Activated CD8-positive, alpha-beta T cell treated with anti-CD3 and anti-CD28 coated beads for 36 hours (primary cell): ENCODE measurements around the gene LRRC8A. TPM values are rescaled to one million over a fixed set of nuclear protein-coding genes. Genes with fewer than 3 reads are reported as not detected.
"Not testable (repeated sequence)": the region's sequence is repeated elsewhere in the genome, so short reads cannot be mapped to it uniquely, and the experiment has no call there.

Source experiments
- ATAC-seq: fragments of 200-7000 bp; cut with Tn5 transposase; one replicate; pipeline ENCODE4 v1.10.0; 2021; ENCODE audit warnings: mild to moderate bottlenecking, moderate library complexity
- CTCF ChIA-PET: fragments of 350-600 bp; sonication (Branson Sonifier 250); formaldehyde crosslinking; loops from one replicate; lab custom pipeline; 2021; ENCODE audit warnings: antibody characterized with exemption; lab: Charles Lee
- POLR2A ChIA-PET: fragments of 350-600 bp; sonication (Branson Sonifier 250); formaldehyde crosslinking; loops from one replicate; lab custom pipeline; 2021; ENCODE audit warnings: antibody characterized with exemption; lab: Charles Lee
- DNase-seq: peaks from one replicate; pipeline ENCODE4 v3.0.0-alpha.2; 2020
- H3K27ac Mint-ChIP-seq: one replicate; pipeline ENCODE4 v1.8.0; 2021; ENCODE audit warnings: mild to moderate bottlenecking, mixed read lengths
- H3K27me3 Mint-ChIP-seq: one replicate; pipeline ENCODE4 v1.8.0; 2021; ENCODE audit warnings: mixed read lengths
- H3K36me3 Mint-ChIP-seq: one replicate; pipeline ENCODE4 v1.8.0; 2021; ENCODE audit warnings: low read depth, mixed read lengths
- H3K4me1 Mint-ChIP-seq: one replicate; pipeline ENCODE4 v1.8.0; 2021; ENCODE audit warnings: low read depth, mixed read lengths
- H3K4me3 Mint-ChIP-seq: one replicate; pipeline ENCODE4 v1.8.0; 2021; ENCODE audit warnings: mild to moderate bottlenecking, moderate library complexity, mixed read lengths
- H3K9me3 Mint-ChIP-seq: one replicate; pipeline ENCODE4 v1.8.0; 2021; ENCODE audit warnings: mixed read lengths
- intact Hi-C: fragments of 100-400 bp; cut with micrococcal nuclease; formaldehyde crosslinking; loops from one replicate; pipeline ENCODE4 v1.10.0; 2022
- total RNA-seq, 2 experiments: library from RNA; stranded (reverse); gene quantifications; one replicate each; pipeline ENCODE4 v1.2.3, GENCODE V29; 2021
- TF ChIP-seq, protein P1 (sequence below): fragments of 200-600 bp; IDR thresholded peaks from one replicate; pipeline ENCODE4 v1.8.0; 2022; ENCODE audit warnings: antibody characterized with exemption, mild to moderate bottlenecking

LRRC8A gene
- total RNA-seq, 2 experiments from 2014 or later, result 15.1 to 16.2 TPM

DNA sequence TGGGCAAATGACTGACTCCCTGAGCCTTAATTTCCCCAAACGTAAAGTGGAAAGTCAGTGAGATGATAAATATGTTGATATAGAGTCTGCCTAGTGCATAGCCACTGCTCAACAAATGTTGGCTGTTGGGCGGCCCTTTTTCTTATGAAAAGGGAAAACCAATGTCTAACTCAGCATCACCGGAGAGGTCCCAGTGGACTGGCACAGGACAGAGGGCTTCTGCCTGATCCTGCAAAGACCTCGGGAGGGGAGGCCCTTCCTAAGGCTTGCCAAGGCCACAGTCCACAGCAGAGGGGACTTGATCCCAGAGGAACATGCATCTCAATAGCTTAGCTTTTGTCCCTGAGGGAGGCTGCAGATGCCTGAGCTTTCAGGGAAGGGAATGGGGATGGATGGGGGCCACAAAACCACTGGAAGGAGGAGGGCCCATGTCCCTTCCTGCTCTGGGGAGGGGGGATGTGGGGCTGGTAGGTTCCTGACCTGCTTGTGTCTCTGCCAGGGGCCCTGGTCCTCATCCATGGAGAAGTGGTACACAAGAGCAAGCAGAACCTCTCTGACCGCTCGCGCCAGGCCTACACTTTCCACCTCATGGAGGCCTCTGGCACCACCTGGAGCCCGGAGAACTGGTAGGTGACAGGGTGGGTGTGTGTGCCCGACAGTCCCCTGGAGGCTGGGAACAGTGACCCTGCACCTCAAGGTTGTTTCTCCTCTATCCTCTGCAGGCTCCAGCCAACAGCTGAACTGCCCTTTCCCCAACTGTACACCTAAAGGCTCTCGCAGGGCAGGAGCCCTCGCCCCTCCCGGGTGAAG, 59.2 kb downstream of the LRRC8A start:
- peaks cover 7% of the 10 kb centered on the region for H3K4me1 Mint-ChIP-seq
- no peaks in the 10 kb centered on the region for H3K9me3 Mint-ChIP-seq

DNA sequence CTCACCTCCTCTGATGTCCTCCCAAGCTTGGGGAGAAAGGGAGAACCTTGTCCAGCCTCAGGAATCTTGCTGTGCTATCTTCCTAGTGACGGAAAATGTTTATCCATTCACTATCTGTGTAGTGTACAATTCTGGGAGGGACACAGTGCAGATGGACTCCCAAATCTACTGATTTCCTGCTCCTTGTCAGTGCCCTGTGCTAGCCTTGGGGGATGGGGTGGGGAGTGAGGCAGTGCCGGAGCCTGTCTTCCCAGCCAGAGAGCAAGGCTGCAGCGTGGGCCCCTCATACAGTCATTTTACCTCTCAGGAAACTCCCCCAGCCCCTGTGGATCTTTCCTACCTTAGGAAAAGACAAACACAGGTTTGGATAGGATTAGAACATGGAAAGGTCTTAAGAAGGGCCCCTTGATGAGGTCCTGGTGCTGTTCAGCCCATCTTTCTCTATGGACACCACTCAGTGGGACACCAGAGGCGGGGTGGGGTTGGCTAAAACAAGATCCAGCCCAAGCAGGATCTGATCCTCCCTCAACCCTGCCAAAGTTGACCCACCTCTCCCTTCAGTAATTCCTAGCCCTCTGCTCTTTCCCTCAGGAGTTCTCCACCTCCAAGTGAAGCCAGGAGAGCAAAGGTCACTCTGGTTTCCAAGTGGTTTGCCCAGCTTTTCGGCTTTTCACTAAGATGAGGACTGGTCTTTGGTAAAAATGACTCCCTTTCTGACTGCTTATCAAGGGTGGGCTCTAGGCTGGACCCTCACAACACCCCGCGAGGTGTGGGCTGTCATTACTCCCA, 62.1 kb downstream of the LRRC8A start:
- Mint-ChIP-seq H3K27me3 (no peaks in the 10 kb centered on the region), H3K9me3 (no peaks in the 10 kb centered on the region), H3K4me1 (peaks cover 19% of the 10 kb centered on the region), H3K27ac (no peak overlapping the region), H3K4me3 (no peak overlapping the region), H3K36me3 (peaks cover 13% of the 10 kb centered on the region)
- ChIA-PET CTCF (interaction anchor here (3.7 kb wide), 1 partner anchor 16 kb away, joined by 26 read pairs; no protein-coding TSS in a partner anchor), POLR2A (no interaction called here)
- TF ChIP-seq, protein P1, sequence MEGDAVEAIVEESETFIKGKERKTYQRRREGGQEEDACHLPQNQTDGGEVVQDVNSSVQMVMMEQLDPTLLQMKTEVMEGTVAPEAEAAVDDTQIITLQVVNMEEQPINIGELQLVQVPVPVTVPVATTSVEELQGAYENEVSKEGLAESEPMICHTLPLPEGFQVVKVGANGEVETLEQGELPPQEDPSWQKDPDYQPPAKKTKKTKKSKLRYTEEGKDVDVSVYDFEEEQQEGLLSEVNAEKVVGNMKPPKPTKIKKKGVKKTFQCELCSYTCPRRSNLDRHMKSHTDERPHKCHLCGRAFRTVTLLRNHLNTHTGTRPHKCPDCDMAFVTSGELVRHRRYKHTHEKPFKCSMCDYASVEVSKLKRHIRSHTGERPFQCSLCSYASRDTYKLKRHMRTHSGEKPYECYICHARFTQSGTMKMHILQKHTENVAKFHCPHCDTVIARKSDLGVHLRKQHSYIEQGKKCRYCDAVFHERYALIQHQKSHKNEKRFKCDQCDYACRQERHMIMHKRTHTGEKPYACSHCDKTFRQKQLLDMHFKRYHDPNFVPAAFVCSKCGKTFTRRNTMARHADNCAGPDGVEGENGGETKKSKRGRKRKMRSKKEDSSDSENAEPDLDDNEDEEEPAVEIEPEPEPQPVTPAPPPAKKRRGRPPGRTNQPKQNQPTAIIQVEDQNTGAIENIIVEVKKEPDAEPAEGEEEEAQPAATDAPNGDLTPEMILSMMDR, result no peak
- ATAC-seq (no peak), DNase-seq (no peak)
- intact Hi-C loops, result no loop called here

More for the DNA sequence above, 59.2 kb downstream of the LRRC8A start:
- no peak for ATAC-seq
- DNase-seq, result no peak
- intact Hi-C loops, result no loop called here
- H3K27ac Mint-ChIP-seq, result no peak overlapping the region
- H3K4me3 Mint-ChIP-seq, result no peak overlapping the region
- ChIA-PET CTCF (interaction anchor here (0.5 to 1.2 kb wide), 2 partner anchors 13 to 20 kb away, joined by 3 to 4 read pairs; no protein-coding TSS in a partner anchor), POLR2A (no interaction called here)
- H3K36me3 Mint-ChIP-seq, result peaks cover 8% of the 10 kb centered on the region
- no peaks in the 10 kb centered on the region for H3K27me3 Mint-ChIP-seq
- TF ChIP-seq, protein P1, result no peak

DNA sequence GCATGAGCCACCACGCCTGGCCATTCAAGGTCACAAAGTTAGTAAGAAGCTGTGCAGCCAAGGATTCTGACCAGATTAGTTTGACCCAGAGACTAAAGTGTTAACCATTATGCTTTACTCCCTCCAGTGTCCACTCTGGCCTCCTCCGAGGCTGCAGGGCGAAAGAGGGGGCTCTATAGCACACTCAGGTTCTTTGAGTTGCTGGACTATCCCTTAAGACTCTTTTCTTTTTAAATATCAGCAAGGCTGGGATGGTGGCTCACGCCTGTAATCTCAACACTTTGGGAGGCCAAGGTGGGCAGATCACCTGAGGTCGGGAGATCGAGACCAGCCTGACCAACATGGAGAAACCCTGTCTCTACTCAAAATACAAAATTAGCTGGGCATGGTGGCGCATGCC, 63.0 kb downstream of the LRRC8A start:
- H3K27ac Mint-ChIP-seq, H3K9me3 Mint-ChIP-seq, H3K4me3 Mint-ChIP-seq, intact Hi-C loops, ATAC-seq, H3K27me3 Mint-ChIP-seq, POLR2A ChIA-PET, DNase-seq: not testable (repeated sequence)
- Mint-ChIP-seq H3K36me3 (peaks cover 13% of the 10 kb centered on the region), H3K4me1 (peaks cover 21% of the 10 kb centered on the region)
- CTCF ChIA-PET, result interaction anchor here (1.1 to 3.7 kb wide), 2 partner anchors 17 to 127 kb away, joined by 4 to 26 read pairs; partner anchors contain the start of gene ENDOG

DNA sequence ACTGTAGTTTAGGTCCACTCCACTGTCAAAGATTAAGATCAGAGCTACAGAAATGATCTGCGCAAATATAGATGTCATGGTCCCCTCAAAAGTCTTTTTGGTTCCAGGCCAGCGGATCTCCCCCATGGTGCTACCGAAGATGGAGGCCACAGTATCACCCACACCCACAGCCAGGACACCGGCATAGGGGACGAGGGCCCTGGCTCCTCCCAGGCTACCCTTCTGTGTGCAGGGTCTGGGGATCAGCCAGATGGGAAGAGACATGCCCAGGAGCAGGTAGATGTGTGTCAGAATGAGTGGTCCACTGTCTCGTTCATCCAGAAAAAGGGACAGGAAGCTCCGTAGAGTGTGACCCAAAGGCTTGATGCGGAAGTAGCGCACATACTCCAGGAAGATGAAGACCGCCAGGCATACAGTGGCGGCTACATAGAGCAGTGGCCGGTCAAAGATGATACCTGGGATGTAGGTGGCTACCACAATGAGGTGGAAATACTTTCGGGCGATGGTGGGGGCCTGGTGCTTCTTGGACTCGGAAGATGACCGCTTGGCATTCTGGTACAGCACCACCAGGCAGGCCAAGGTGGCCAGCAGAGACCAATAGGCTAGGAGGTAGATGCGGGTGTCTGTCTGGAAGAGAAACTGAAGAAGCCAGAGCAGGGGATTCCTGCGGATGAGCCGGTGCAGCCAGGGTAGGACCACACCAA, 64.0 kb downstream of the LRRC8A start:
- CTCF ChIA-PET, result interaction anchor here (1.1 to 3.7 kb wide), 2 partner anchors 18 to 128 kb away, joined by 4 to 26 read pairs; partner anchors contain the start of gene ENDOG
- H3K27me3 Mint-ChIP-seq, result no peaks in the 10 kb centered on the region
- no peak for DNase-seq

More for the DNA sequence above, 64.0 kb downstream of the LRRC8A start:
- H3K9me3 Mint-ChIP-seq, result no peaks in the 10 kb centered on the region
- H3K36me3 Mint-ChIP-seq, result peaks cover 19% of the 10 kb centered on the region
- H3K4me3 Mint-ChIP-seq, result peak overlapping the region; percentile 82
- TF ChIP-seq, protein P1, result no peak
- ATAC-seq, result no peak
- POLR2A ChIA-PET, result no interaction called here
- intact Hi-C loops, result no loop called here
- peak overlapping the region; percentile 98 for H3K27ac Mint-ChIP-seq
- H3K4me1 Mint-ChIP-seq, result peaks cover 23% of the 10 kb centered on the region
